NB4 (cell line): Measurements from ENCODE around the gene ATP6AP2.

ENCODE experiments used
- MYC ChIP-seq: IDR thresholded peaks from 2 replicates; pipeline ENCODE4 v1.6.1; 2011; ENCODE audit warnings: low read depth, low read length
- TF ChIP-seq, protein P1 (sequence below): IDR thresholded peaks from one replicate; pipeline ENCODE4 v1.5.1; 2012; ENCODE audit warnings: low read depth, low read length

GRCh38 chrX:40603446-40603845, 22.7 kb downstream of the ATP6AP2 start:
- no peak for TF ChIP-seq MYC
- TF ChIP-seq, protein P1, sequence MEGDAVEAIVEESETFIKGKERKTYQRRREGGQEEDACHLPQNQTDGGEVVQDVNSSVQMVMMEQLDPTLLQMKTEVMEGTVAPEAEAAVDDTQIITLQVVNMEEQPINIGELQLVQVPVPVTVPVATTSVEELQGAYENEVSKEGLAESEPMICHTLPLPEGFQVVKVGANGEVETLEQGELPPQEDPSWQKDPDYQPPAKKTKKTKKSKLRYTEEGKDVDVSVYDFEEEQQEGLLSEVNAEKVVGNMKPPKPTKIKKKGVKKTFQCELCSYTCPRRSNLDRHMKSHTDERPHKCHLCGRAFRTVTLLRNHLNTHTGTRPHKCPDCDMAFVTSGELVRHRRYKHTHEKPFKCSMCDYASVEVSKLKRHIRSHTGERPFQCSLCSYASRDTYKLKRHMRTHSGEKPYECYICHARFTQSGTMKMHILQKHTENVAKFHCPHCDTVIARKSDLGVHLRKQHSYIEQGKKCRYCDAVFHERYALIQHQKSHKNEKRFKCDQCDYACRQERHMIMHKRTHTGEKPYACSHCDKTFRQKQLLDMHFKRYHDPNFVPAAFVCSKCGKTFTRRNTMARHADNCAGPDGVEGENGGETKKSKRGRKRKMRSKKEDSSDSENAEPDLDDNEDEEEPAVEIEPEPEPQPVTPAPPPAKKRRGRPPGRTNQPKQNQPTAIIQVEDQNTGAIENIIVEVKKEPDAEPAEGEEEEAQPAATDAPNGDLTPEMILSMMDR, result no peak
